ENCODE data around the gene ECE2.

DNA sequence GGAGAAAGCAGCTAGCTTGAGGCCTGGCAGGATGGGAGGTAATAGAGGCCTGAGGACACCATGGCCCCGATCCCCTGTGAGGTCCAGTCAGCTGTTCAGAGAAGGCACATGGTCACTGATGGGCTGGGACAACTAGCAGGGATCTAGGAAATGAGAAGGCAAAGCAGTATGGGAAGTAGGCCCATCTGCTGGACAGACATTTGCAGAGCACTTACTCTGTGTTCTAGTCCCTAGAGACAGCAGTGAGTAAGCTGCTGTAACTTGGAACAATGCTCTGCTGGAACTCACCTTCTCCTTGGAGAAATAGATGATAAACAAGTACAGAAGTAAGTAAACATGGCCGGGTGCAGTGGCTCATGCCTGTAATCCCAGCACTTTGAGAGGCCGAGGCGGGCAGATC, 7.1 kb downstream of the ECE2 start:
- TF ChIP-seq, protein P1, sequence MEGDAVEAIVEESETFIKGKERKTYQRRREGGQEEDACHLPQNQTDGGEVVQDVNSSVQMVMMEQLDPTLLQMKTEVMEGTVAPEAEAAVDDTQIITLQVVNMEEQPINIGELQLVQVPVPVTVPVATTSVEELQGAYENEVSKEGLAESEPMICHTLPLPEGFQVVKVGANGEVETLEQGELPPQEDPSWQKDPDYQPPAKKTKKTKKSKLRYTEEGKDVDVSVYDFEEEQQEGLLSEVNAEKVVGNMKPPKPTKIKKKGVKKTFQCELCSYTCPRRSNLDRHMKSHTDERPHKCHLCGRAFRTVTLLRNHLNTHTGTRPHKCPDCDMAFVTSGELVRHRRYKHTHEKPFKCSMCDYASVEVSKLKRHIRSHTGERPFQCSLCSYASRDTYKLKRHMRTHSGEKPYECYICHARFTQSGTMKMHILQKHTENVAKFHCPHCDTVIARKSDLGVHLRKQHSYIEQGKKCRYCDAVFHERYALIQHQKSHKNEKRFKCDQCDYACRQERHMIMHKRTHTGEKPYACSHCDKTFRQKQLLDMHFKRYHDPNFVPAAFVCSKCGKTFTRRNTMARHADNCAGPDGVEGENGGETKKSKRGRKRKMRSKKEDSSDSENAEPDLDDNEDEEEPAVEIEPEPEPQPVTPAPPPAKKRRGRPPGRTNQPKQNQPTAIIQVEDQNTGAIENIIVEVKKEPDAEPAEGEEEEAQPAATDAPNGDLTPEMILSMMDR (IDR thresholded peaks at IDR 0.05; ENCODE audit: poor library complexity): no peak
- no peak for TF ChIP-seq EZH2 (IDR thresholded peaks at IDR 0.05; ENCODE audit: borderline replicate concordance)

All from hepatocyte (in vitro differentiated cells).